HG02852 (cell line): ENCODE data around the gene MTCL1.
"Not testable (repeated sequence)": the region's sequence is repeated elsewhere in the genome, so short reads cannot be mapped to it uniquely, and the experiment has no call there.

Experiments
- ATAC-seq: cut with Tn5 transposase; IDR thresholded peaks from one replicate; pipeline ENCODE4 v1.9.1; 2021; ENCODE audit warnings: mild to moderate bottlenecking, moderate library complexity; ENCODE audit not compliant: unreplicated experiment

The MTCL1 gene

DNA sequence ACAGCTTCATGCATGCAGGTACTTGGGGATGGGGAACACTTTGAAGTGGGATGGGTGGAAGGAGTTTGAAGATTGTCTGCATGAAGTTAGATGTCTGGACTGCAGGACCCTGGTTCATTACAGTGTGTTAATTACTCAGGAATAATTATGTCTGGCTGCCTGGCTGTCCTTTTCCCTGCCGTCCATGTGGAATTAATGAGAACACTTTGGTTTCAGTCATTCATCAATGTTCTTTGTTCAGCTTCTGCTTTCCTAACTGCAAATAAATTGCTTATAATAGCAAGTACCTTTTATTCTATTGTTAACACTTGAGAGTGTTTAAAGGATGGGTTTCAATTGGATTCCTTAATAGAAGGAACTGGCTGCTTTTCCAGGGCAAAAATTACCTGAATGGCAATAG, 35.8 kb downstream of the MTCL1 start:
- no peak for ATAC-seq

DNA sequence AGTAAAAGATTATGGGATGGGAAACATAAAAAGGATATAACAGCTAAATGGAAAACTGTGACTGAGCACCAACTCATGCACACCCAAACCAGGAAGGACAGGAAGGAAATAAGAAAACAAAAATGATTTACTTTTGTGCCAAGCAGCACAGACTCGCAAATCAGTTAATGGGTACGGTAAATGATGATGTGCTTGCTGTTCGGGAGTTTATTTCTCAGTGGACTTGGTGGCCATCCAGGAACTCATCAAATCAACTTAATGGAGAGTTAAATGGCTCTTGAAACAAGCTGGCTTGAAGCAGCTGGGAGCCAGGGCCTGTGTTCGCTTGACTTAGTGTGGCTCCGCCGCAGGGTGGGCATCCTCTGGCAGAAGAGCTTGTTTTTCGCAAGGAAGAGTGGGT, 36.2 kb downstream of the MTCL1 start:
- ATAC-seq, result no peak

DNA sequence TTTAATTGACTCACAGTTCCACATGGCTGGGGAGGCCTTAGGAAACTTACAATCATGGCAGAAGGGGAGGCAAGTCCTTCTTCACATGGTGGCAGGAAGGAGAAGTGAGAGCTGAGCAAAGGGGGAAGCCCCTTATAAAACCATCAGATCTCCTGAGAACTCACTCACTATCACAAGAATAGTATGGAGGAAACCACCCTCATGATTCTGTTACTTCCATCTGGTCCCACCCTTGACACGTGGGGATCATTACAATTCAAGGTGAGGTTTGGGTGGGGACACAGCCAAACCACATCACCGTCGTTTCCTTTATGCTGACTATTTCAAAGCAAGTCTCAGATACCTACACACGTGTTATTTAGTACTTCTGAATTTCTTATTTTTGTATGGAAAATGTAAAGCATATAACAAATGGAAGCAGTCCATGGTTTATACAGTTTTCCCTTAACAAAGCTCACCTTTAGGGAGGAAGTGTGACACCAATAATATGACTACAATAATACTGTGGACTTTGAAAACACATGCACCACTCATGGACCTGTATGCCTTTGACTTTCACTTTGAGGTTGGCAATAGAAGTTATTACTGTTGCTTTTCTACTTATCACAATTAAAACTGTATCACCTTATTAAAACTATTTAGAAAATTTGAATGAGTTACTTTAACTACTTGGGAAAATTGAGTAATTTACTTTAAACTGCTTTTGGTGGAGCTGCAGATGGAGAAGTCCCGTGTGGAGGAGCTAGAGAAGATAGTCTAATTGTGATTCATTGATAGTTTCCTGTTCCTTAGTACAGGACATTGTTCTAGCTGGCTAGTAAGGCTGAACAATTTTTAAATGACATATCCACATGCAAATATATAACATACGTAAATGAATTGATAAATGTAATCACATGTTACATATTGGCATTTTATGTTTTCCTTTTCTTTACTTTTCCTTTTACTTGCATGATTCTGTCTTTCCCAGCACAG, 37.3 kb downstream of the MTCL1 start:
- ATAC-seq, result no peak

DNA sequence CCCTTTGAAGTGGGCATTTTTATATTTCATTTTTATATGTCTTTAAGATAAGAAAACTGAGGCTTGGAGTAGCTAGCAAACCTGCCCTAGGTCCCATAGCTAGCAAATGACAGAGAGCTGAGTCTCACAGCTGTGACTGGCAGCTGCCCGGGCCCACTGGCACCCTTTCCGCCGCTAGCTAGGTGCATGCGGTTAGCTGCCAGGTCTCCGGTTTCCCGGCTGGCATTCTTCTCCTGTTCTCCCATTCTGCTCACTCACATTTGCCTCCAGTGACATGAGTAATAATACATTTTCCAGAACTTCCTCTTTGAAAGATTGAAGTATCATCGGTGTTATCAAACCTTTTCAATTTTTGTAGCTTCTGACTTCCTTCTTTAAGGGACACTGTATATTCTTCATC, 38.7 kb downstream of the MTCL1 start:
- ATAC-seq, result no peak

DNA sequence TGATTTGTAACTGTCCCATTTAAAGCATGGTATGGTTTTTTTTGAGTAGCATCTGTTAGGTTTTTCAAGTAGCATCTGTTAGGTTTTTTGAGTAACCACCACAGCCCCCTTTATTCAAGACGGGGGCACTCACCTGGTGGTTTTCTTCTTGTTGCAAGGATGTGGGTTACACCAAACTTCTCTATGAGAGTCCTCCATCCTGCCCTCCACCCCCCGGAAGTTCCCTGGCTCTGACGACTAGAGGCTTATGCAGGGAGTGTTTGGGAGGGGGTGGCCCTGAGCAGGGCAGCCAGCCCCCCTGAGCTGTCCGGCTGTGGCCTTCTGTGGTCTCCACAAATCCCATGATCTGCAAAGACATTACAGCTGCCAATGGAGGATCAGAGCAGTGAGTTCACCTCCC, 39.3 kb downstream of the MTCL1 start:
- no peak for ATAC-seq

DNA sequence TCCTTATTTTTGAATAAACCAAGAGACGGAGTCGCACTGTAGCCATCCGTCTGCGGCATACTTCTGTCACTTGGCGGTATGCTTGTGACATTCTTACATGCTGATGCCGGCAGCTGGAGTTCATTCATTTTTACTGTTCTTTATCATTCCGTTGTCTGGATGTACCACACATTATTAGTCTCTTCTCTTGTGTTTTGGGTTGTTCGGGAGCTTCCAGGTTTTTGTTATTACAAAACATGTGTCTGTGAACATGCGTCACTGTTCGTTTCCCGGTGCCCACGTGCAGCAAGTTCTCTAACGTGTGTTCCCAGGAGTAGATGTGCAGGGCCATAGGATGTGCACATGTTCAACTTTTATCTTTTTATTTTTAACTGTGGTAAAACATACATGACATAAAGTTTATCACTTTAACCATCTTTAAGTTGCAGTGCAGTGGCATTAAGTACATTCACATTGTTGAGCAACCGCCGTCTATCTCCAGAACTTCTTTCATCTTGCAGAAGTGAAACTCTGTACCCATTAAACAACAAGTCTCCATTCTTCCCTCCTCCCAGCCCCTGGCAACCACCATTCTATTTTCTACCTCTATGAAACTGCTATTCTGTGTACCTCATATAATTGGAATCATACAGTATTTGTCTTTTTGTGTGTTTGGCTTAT, 40.1 kb downstream of the MTCL1 start:
- no peak for ATAC-seq

DNA sequence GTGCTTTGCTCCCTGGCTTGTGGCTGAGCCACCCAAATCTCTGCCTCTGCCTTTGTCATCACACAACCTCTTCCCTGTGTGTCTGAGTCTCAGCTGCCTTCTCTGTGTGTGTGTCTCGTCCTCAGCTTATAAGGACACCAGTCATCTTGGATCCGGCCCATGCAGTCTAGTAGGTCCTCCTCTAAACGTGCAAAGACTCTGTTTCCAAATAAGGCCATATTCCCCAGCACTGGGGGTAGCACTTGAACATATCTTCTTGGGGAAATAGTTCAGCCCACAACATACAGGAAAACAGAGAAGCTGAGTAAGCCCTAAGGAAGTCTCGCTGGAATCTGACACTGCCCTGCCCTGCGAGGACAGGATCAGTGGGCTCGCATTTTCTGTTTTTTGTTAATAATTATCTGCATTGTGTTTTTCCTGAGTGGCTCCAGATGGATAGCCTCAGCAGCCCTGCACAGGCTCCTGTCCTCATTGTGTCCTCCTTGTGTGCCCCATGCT, 42.1 kb downstream of the MTCL1 start:
- no peak for ATAC-seq

DNA sequence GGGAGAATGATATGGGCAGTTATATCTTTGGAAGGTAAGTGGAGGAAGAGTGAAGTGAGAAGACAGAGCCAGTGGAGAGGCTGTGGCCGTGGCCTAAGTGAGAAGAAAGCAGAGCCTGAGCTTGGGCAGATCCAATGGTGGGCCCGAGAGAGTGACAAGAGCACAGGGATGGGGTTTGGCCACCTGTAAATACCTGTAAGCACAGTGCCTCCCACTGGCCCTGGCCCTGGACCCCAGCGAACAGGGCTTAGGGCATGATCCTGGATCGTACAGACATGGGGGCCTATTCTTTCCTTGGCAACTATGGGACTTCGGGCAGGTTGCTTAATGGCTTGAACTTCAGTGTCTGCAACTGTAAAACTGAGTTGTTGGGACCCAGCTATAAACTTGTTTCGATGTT, 44.1 kb downstream of the MTCL1 start:
- no peak for ATAC-seq

DNA sequence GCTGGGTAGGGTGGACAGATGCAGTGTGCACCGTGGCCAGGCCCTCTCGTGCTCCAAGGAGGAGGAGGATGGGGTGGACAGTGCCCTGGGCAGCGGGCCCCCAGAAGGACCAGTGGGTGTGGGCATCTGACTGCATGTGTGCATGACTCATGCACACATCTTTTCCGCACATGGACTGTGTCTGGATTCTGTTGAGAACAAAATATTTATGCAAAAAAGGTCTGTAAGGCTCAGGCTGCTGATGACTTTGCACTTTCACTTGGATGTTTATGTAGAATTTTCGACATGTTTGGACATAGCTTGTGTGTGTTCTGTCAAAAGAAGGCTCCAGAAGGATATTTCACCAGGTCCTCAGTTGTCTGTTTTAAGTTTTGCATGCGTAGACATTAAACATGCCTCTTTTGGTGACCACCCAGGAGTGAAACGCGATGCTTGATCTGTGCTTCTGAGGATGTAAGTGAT, 45.6 kb downstream of the MTCL1 start:
- ATAC-seq, result no peak

DNA sequence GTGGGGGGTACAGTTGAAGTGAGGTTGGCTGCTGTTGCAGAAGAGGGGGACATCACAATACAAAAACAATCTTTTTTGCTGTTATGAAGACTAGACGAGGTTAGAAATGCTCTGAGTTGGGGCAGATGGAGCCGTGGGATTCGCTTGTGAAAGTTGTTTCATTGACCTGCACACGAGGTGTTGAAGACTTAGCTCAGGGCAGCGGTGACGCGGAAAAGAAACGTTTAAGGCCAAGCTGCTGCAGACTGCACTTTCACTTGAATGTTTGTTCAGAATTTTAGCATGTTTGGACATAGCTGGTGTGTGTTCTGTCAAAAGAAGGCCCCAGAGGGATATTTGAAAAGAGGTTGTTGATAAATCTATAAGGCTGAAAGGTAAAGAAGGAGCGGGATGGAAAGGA, 46.3 kb downstream of the MTCL1 start:
- ATAC-seq, result no peak

DNA sequence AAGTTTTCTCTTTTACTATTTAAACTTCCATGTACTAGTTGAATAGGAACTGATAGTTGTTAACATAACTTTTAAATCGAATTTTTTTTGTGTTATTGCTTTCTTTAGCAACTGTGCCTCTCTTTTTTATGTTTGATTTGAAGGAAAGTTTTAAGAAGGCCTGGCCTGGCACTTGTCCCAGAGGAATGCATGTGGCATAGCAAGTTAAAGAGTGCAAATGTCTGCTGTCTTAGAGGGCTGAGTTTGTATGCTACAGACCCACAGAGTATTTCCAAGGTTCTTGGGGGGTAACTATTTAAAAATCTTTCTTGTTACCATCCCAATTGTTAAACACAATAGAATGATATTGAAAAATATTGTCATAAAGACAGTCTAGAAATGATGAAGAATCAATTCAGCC, 47.0 kb downstream of the MTCL1 start:
- no peak for ATAC-seq

DNA sequence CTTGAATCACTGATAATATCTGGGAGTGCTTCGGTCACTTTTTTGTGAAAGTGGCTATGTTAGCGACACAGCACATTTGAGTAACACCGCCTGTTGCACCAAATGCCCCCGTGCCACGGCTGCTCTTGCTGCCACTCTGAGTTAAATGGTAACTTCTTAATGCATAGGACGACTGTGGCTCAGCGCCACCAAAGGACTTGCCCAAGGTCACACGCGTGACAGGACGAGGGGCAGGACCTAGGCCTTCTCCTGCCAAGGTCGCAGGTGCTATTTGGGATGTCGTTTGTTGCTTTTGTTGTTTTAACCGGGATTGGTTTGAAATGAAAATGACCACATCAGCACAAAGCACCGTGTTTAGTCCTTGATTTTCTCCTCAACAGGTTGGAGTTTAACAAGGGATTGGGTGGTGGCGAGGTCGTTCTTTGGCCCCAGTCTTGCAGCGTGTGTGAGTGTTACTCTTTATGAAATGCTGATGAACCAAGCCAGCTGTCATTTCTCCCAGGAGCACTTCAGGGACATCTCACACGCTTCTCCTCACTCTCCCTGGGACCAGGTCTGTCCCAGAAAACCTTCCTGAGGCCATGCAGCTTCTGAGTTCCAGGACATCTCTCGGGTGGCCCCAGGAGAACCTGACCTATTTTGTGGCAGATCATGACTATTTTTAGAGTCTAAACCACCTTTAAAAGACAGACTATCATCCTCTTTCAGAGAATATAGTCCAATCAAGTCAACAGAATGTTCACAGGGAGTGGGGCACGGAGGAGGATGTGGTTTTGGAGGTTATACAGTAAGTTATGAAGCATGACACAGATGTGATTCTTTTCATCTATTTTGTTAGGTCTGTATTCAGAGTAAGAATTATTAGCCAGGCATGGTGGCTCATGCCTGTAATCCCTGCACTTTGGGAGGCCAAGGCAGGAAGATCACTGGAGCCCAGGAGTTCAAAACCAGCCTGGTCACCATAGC, 49.9 kb downstream of the MTCL1 start:
- ATAC-seq, result no peak

DNA sequence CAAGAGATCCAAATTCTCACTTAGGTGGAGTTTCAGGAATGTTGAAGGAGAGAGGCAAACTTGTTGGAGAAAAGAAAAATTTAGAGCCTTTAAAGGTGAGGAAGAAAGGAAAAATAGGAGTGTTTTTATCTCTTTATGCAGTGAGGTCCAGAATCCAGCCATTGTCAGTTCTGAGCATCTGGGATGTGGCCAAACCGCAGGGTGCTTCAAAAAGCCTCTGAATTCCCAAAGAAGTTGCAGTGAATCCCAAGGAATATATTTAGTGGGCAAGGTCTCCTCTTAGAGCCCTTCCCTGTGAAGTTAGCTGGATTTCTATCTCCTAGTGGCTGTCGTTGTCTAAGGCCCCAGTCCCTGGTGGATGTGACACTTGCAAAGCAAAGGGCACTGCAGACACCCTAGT, 51.2 kb downstream of the MTCL1 start:
- no peak for ATAC-seq

DNA sequence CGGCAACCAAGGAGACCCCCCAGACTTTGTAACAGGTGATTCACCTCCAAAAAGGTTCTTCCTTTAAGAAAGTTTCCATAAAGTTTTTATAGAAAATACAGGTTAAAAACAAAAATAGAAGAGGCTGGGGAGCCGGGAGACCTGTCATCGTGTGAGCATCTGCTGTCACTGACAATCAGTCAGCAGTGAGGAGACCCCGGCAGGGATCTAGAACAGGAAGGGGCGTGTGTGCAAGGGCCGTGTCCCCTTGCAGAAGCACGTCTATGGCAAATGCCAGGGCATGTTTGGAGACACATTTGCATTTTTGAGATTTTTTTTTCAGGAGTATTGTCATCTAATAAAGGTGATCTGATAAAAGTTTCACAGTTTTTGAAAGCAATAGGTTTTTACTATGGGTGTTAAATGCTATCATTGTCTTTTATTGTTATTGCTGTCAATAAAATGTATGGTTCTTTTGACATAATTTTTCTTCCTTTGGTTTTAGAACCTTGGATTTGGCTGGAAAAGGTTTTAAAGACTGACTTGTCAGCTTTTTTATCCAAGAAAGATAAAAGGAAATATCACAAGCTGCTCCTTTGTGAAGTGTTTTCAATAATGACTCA, 52.1 kb downstream of the MTCL1 start:
- no peak for ATAC-seq

DNA sequence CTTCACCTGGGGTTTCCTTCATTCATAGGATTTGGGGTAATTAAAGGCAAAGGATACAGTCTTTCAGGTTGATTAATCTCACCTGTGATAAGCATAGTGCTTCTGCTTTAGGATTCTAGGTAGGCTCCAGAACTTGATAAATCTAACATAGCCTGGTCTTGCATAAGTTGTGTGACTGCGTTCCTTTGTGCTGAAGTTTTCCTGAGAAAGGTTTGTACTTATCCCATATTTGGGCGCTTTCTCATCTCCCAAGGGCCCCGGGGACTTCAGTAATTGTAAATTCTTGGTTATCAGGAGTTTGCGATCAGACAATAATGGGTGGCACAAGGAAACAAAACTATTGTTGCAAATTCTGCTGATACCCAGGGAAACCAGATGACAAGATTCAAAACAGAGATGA, 53.1 kb downstream of the MTCL1 start:
- ATAC-seq, result no peak

DNA sequence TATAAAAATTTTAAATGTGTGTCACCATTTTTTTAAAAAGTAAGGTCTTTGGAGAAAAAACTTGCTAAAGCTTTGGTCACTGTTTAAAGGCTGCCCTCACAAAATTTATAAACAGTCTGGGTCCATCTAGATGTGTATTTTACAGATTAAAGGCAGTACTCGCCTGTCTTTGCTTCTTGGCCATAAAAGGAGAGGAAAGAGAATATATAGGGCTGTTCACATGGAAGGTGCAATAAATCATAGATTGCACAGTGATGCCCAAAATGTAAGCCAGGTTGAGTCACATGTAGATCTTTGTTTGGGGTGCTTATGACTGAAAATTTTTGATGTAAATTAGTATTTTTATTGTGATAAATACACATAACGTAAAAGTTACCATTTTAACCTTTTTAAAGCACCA, 55.6 kb downstream of the MTCL1 start:
- no peak for ATAC-seq

DNA sequence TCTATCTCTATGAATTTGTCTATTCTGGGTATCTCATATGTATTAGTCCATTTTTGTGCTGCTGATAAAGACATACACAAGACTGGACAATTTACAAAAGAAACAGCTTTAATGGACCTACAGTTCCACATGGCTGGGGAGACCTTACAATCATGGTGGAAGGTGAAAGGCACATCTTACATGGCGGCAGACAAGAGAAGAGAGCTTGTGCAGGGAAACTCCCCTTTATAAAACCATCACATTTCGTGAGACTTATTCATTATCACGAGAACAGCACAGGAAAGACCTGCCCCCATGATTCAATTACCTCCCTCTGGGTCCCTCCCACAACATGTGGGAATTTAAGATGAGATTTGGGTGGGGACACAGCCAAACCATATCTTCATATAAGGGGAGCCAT, 56.2 kb downstream of the MTCL1 start:
- ATAC-seq, result not testable (repeated sequence)

DNA sequence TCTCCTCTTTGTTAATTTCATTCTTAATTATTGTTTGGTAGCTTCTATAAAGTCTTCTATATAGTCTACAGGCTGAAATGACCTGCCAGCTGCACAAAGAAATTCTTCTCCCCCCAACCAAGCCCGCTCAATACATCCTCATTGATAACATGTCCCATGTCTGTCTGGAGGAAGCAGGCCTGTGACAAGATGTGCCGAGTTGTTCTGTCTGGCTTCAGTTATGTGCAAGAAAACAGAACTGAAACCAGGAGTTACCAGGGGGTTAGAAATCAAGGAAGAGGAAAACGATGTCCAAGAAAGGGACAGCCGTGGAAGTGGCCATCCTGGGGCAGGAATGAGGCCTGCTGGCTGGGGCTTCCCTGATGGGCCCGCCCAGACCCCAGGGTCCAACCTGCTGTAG, 57.6 kb downstream of the MTCL1 start:
- no peak for ATAC-seq

DNA sequence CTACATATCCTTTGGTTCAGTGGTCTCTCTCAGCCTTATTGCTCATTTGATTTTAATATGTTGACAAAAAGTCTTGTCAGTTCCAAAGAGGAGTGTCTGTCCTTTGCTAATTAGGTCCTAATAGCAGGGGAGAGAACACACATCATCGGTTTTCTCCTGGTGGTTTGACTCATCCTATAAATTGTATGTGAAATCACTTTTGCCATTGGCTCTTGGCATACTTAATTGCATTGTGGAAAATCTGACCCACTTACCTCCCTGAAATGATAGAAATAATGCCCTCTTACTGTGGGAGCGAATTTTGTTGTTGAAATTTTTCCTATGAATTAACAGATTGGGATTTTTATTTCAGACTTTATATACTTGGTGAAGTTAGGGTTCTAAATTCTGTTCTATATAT, 58.3 kb downstream of the MTCL1 start:
- ATAC-seq, result no peak

DNA sequence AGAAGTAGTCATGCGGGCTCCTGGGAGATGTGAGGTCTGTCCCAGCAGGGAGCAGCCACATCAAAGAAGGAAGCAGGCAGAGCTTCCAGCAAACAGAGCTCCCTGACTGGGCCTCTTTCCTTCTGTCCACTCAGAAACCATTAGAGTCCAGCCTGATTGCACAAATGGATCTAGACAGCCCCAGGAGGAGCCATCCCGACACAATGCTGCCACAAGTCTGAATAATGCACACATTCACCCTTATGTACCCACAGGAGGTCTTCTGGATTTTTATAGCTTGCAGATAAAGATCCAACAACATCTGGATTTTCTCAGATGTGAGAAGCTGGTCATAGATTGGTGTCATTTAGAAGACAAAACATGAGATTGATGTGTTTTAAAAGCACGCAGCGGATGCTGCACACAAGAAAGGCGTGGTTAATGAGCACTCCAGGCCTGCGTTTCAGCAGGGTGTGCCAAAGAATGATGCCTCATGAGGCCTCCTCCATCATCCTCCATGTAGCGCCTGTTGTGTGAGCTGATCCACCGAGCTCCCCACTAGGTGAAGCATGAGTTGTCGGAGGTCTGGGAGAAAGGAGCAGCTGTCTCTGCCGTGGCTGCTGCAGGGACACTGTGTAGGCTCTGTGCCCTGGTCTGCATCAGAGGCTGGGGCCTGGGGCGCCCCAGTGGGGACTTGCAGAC, 60.6 kb downstream of the MTCL1 start:
- no peak for ATAC-seq
